ENCODE measurements around the gene ARHGAP25.

DNA sequence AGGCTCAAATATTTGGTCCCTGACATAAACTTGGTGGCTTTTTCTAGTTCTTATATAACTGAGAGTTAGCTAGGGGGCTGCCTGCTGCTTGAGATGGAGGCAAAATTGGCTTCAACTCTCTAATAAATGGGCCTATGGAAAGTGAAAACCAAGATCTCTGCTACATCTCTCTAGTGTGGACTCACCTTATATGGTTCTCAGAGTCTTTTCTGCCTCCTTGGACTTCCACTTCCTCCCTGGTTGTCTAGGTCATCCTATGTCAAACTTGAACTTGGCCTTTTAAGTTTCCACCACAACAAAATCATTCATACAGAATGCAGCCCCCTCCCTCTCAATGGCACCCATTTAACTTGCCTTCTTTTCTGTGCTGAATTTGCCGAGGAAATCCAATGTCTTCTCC is 23.9 kb upstream of the ARHGAP25 start:
- TF ChIP-seq POLR2A (IDR thresholded peaks at IDR 0.05) = no peak
- TF ChIP-seq, protein P1, sequence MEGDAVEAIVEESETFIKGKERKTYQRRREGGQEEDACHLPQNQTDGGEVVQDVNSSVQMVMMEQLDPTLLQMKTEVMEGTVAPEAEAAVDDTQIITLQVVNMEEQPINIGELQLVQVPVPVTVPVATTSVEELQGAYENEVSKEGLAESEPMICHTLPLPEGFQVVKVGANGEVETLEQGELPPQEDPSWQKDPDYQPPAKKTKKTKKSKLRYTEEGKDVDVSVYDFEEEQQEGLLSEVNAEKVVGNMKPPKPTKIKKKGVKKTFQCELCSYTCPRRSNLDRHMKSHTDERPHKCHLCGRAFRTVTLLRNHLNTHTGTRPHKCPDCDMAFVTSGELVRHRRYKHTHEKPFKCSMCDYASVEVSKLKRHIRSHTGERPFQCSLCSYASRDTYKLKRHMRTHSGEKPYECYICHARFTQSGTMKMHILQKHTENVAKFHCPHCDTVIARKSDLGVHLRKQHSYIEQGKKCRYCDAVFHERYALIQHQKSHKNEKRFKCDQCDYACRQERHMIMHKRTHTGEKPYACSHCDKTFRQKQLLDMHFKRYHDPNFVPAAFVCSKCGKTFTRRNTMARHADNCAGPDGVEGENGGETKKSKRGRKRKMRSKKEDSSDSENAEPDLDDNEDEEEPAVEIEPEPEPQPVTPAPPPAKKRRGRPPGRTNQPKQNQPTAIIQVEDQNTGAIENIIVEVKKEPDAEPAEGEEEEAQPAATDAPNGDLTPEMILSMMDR (IDR thresholded peaks at IDR 0.05) = no peak
- no peak for TF ChIP-seq POLR2AphosphoS5 (IDR thresholded peaks at IDR 0.05; ENCODE audit: insufficient read depth in 1 of 2, low read depth in 1 of 2)

Data from vagina (tissue), 2 donors.